HL-60 (cell line): ENCODE results near the gene PNKP.

Experiments
- CTCF ChIP-seq: IDR thresholded peaks from one replicate; pipeline ENCODE4 v1.5.1; 2011; ENCODE audit warnings: low read length, control low read depth, inconsistent platforms; ENCODE audit not compliant: insufficient read depth
- GABPA ChIP-seq: IDR thresholded peaks from 2 replicates; pipeline ENCODE4 v1.6.1; 2012; ENCODE audit warnings: low read depth
- POLR2AphosphoS5 ChIP-seq: IDR thresholded peaks from 2 replicates; pipeline ENCODE4 v1.6.1; 2012; ENCODE audit warnings: low read depth
- SPI1 ChIP-seq: IDR thresholded peaks from 2 replicates; pipeline ENCODE4 v1.6.1; 2012; ENCODE audit warnings: low read depth, mild to moderate bottlenecking, borderline replicate concordance
- TF ChIP-seq, protein P1 (sequence below): IDR thresholded peaks from 2 replicates; pipeline ENCODE4 v1.6.1; 2012; ENCODE audit warnings: low read depth; ENCODE audit not compliant: insufficient replicate concordance

GRCh38 chr19:49837425-49837824 lies 30.0 kb downstream of the PNKP start:
- TF ChIP-seq CTCF (no peak), GABPA (no peak), POLR2AphosphoS5 (no peak), SPI1 (no peak)
- TF ChIP-seq, protein P1, sequence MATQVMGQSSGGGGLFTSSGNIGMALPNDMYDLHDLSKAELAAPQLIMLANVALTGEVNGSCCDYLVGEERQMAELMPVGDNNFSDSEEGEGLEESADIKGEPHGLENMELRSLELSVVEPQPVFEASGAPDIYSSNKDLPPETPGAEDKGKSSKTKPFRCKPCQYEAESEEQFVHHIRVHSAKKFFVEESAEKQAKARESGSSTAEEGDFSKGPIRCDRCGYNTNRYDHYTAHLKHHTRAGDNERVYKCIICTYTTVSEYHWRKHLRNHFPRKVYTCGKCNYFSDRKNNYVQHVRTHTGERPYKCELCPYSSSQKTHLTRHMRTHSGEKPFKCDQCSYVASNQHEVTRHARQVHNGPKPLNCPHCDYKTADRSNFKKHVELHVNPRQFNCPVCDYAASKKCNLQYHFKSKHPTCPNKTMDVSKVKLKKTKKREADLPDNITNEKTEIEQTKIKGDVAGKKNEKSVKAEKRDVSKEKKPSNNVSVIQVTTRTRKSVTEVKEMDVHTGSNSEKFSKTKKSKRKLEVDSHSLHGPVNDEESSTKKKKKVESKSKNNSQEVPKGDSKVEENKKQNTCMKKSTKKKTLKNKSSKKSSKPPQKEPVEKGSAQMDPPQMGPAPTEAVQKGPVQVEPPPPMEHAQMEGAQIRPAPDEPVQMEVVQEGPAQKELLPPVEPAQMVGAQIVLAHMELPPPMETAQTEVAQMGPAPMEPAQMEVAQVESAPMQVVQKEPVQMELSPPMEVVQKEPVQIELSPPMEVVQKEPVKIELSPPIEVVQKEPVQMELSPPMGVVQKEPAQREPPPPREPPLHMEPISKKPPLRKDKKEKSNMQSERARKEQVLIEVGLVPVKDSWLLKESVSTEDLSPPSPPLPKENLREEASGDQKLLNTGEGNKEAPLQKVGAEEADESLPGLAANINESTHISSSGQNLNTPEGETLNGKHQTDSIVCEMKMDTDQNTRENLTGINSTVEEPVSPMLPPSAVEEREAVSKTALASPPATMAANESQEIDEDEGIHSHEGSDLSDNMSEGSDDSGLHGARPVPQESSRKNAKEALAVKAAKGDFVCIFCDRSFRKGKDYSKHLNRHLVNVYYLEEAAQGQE: no peak
